NCI-H1092 treated with DMSO at 0.1 percent for 48 hours (cell line): ENCODE data around the gene TMED7.

Experiments used
- DNase-seq: peaks from one replicate; lab custom pipeline; 2025; lab: John Stamatoyannopoulos, UW

TMED7 gene

GRCh38 chr5:115627295-115627865 lies 1.5 kb upstream of the TMED7 start:
- DNase-seq = no peak

- peak; percentile 61 for DNase-seq
Observed at GRCh38 chr5:115626445-115626823, 598 bp upstream of the TMED7 start.

DNA sequence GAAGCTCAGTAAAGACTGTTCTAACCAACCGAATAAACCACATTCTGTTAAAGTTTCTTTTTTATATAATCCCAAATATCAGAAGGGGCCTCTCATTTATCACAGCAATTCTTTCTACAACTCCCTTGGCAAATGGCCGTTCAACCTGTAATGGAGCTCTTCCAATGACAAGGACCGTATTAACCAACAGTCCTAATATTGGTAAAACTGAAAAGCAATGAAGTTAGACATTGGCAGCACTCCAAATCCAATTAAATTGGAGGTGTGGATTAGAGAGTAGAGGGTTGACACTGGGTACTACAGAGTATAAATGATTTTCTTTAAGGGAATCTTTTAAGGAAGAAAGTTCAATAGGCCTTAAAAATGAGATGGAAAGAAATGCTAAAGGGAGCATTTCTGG lies 842 bp downstream of the TMED7 start:
- no peak for DNase-seq

GRCh38 chr5:115623658-115624057 lies 2.2 kb downstream of the TMED7 start:
- no peak for DNase-seq

GRCh38 chr5:115621365-115621900 lies 4.4 kb downstream of the TMED7 start:
- DNase-seq = no peak

GRCh38 chr5:115616892-115617291 lies 8.9 kb downstream of the TMED7 start:
- DNase-seq = no peak

GRCh38 chr5:115616472-115616871 lies 9.4 kb downstream of the TMED7 start:
- no peak for DNase-seq

DNA sequence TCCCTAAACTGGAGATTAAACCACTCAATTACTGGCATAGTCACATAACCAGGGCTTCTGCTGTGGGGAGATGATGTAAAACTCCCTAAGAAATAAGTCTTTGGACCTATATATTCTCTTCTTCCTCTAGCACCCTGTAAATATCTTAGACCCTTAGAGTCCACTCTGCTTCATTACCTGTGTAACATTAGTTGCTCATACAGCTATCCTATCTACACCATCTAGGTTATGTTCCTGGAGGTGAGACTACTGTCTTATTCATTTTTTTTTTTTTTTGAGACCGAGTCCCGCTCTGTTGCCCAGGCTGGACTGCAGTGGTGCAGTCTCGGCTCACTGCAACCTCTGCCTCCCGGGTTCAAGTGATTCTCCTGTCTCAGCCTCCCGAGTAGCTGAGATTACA lies 14.0 kb downstream of the TMED7 start:
- no peak for DNase-seq

GRCh38 chr5:115607935-115608334 lies 17.9 kb downstream of the TMED7 start:
- DNase-seq = no peak

- DNase-seq = no peak
Observed at GRCh38 chr5:115605436-115605835, 20.4 kb downstream of the TMED7 start.

GRCh38 chr5:115602591-115603125 lies 23.2 kb downstream of the TMED7 start:
- no peak for DNase-seq

DNA sequence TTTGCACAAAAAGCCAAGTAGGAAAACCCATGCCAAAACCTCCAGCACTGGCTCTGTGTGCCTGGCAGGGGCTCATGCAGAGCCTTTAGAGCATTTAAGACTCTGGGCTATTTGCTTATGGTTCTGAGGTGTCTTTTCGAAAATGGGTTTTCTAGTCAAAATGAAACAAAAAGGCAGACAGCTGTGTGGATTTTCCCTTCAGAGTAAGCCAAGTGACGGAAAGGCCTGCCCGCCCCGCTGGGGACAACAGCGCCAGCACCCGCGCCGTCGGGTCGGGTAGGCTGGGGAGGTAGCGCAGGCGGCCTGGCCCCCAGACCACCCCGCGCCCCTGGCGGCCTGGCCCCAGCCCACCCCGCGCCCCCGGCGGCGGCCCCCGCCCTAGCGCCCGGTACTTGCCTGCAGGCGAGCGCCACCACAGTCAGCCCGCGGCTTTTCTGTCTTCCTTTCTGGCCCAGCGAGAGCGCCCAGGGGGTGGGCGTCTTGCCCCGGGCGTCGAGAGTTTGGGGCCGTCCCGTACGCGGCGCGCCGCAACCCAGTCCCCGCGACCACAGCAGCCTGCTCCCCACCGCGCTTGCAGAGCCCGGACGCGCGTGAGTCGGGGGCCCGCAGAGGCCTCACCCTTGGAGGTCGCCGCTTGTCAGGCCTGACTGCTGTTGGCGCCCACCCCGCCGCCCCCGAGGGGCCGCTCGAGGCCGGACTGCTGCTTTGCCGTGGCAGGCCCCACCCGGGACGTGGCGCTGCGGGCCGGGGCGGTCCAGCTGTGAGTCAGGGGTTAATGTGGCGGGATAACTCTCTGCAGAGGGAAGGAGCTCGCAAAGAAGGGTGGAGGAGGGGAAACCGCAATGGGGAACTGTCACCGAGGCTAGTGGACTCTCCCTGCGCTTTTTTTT lies 23.9 kb downstream of the TMED7 start, which contains the start of gene TICAM2:
Gene TICAM2 (minus strand): TSS at position 779 of the 890 bp plus-strand sequence. CDS start 21,223 bp downstream, outside the sequence.
- peak; percentile 19 for DNase-seq

GRCh38 chr5:115600766-115601165 lies 25.1 kb downstream of the TMED7 start:
- no peak for DNase-seq

- no peak for DNase-seq
Observed at GRCh38 chr5:115599924-115600323, 25.9 kb downstream of the TMED7 start.

DNA sequence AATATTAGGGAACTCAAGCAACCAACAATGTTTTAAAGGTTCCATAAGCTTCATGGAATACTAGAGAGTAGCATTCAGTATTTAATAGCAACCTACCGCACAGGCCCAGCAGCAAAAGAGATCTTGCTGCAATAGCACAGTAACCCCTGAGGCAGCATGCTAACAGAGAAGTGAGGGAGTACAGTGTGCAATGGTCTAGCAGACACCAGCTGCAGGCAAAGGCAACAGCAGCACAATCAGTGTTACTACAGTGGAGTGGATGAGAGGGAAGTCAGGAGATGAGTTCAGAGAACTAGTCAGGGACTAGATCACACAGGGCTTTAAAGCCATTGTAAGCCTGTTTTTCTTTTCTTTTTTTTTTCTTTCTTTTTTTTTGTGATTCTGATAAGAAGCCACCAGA lies 26.3 kb downstream of the TMED7 start:
- DNase-seq = no peak

GRCh38 chr5:115594128-115595047 lies 31.4 kb downstream of the TMED7 start:
- no peak for DNase-seq

DNA sequence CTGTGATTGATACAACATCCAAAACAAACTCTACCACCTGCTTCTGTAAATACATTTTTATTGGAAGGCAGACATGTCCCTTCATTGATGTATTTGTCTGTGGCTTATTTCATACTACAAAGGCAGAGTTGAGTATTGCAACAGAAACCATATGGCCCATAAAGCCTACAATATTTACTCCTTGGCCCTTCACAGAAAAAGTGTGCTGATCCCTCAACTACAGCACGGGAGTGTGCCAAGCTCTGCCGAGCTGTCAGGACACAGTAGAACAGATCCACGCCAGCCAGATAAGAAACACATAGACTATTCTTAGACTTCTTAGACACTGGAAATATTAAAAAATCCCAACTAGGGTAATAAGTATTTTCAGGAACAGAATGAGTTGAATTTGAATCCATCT lies 36.8 kb downstream of the TMED7 start:
- DNase-seq = no peak

GRCh38 chr5:115588640-115589039 lies 37.2 kb downstream of the TMED7 start:
- DNase-seq = no peak

DNA sequence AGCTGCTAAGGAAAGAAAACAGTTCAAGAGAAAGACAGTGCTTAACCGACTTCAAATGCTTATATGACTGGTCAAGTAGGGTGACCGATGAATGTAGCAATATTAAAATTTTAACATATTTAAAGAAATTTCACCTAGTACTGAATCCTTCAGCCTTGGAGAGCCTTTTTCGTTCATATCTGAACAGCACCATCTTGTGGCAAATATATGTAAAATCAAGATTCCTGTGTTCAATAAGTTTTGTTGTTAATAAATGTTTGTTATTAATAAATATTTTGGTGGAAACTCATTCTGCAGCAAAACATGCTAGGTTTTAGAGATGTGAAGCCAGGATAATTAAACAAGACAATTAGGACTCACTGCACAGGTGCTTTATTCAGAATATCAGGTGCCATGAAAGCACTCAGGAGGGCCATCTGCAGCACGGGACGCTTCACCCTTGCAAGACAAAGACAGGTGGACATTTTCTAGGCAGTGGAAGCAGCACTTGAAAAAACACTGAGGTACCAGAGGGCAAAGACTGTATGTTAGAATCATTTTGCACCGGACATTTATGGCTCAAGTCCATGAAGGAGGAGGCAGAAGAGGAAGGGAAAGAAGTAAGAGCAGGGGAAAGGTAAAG lies 39.2 kb downstream of the TMED7 start:
- peak; percentile 45 for DNase-seq

DNA sequence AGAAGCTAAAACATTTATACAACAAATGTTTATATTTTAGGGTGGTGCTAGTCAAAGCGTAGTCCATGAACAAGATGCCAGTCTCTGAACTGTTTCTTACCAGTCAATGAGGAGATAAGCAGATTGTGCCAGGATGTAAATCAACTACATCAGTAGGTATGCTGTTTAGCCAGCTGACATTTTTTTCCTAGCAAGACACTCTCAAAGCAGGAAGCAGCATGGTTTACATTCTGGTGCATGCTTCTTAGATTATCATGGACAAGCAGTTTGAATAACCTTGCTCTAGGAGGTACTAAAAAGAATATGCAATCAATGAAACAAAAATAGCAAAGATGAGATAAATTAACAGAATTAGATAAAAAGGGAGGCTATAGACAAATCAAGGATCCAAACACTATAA lies 40.6 kb downstream of the TMED7 start:
- DNase-seq = no peak

- DNase-seq = no peak
Observed at GRCh38 chr5:115584501-115584900, 41.3 kb downstream of the TMED7 start.
